ENCODE data around the gene AKAP8L.

Gene AKAP8L

DNA sequence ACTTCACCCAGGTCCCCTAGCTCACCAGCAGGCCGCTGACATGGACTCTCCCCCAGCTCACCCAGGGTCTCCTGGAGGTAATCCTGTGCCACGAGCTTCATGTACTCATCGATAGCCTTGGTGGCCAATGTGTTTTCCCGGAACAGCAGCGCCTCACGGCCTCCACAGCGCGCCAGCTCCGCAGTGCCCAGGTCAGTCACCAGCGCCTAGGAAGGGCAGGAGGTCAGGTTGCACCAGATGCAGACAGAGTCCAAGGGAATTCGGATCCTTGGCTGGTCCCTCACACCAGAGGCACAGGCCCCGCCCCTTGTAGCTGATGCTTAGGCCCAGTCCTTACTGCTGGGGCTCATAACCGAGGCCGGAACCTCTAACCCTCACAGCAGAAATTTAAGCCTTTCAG, 37.7 kb upstream of the AKAP8L start:
- no peak for DNase-seq (ENCODE audit: low read depth, low spot score)
- Histone ChIP-seq H3K27ac (ENCODE audit: low read length) (no peak overlapping the region), H3K36me3 (ENCODE audit: control insufficient read depth, insufficient read depth, low read length) (no peaks in the 10 kb centered on the region), H3K9me3 (ENCODE audit: control insufficient read depth, insufficient read depth, low read length) (no peaks in the 10 kb centered on the region), H3K4me1 (ENCODE audit: control insufficient read depth, insufficient read depth, low read length) (peaks cover 3% of the 10 kb centered on the region; the same call in 1 of the 2 replicates), H3K27me3 (ENCODE audit: control insufficient read depth, insufficient read depth, low read length) (peaks cover 12% of the 10 kb centered on the region), H3K4me3 (ENCODE audit: low read length) (no peak overlapping the region; the same call in 1 of the 2 replicates)
- no CpG with 5 or more reads among the region's 14 CpGs for WGBS (ENCODE audit: insufficient coverage, insufficient read length)

DNA sequence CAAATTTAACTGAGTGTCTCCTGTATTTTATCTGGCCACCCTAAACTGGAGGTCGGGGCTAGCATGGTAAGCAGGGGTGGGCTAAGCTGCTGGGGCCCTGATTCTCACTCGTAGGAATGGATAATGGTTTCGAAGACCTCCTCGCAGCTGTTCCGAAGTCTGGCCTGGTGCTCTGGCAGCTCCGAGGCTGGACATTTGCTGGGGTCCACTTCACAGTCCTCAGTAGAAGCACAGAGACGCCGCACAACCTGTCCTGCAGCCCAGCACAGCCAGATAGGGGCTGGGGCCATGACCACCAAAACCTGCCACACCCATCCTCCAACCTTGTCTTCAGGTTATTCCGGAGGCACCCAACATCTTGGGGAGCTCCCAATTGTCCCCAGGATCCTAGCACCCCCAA, 37.2 kb upstream of the AKAP8L start:
- Histone ChIP-seq H3K4me3 (ENCODE audit: low read length) (no peak overlapping the region), H3K27ac (ENCODE audit: low read length) (no peak overlapping the region), H3K9me3 (ENCODE audit: control insufficient read depth, insufficient read depth, low read length) (no peaks in the 10 kb centered on the region), H3K36me3 (ENCODE audit: control insufficient read depth, insufficient read depth, low read length) (no peaks in the 10 kb centered on the region), H3K27me3 (ENCODE audit: control insufficient read depth, insufficient read depth, low read length) (peaks cover 12% of the 10 kb centered on the region), H3K4me1 (ENCODE audit: control insufficient read depth, insufficient read depth, low read length) (peaks cover 3% of the 10 kb centered on the region; the same call in 1 of the 2 replicates)
- no peak for DNase-seq (ENCODE audit: low read depth, low spot score)
- WGBS (ENCODE audit: insufficient coverage, insufficient read length), result no CpG with 5 or more reads among the region's 9 CpGs

DNA sequence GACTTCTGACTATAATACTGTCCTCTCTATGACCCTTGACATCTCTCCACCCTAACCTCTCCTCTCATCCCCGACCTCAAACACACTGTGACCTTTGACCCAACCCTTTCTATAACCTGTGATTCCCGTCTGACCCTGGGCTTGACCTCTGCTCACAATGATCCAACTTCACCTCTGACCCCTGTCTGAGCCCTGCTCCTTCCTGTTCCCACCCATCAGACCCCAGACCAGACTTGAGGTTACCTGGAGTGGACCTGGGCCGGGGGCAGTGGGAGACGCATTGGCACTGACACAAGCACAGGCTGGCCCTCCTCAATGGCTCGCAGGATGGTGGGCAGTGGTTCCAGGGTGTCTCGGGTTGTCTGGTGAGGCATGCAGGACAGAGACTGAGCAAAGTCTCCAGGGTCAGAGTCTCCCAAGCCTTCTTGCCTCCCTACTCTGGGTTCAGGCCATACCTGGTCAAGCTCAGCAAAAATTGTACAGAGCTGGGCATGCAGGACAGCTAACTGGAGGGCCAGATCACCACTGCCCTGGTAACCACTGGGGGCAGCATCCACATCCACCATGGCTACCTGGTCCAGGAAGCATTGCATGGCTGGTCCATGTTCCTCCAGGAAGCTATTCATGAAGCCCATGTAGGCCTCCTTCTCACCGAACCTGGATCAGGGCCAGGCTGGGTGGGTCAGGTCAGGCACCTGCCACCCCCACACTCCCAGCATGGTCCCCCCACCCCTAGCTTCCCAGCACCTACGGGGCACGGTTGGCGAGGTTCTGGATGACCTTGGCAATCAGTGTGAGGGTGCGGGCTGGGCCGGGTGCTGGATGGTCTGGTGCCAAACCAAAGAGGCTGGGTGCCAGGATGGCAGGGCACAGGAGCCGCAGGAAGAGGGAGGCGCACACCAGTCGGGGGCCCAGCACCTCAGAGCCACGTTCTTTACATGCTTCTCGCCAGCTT, 35.4 kb upstream of the AKAP8L start:
- Histone ChIP-seq H3K9me3 (ENCODE audit: control insufficient read depth, insufficient read depth, low read length) (no peaks in the 10 kb centered on the region), H3K4me1 (ENCODE audit: control insufficient read depth, insufficient read depth, low read length) (peaks cover 3% of the 10 kb centered on the region), H3K36me3 (ENCODE audit: control insufficient read depth, insufficient read depth, low read length) (no peaks in the 10 kb centered on the region), H3K27me3 (ENCODE audit: control insufficient read depth, insufficient read depth, low read length) (peaks cover 12% of the 10 kb centered on the region), H3K4me3 (ENCODE audit: low read length) (no peak overlapping the region), H3K27ac (ENCODE audit: low read length) (no peak overlapping the region)
- 100% methylated on average over 1 of the region's 17 CpGs for WGBS (ENCODE audit: insufficient coverage, insufficient read length)
- DNase-seq (ENCODE audit: low read depth, low spot score), result no peak

DNA sequence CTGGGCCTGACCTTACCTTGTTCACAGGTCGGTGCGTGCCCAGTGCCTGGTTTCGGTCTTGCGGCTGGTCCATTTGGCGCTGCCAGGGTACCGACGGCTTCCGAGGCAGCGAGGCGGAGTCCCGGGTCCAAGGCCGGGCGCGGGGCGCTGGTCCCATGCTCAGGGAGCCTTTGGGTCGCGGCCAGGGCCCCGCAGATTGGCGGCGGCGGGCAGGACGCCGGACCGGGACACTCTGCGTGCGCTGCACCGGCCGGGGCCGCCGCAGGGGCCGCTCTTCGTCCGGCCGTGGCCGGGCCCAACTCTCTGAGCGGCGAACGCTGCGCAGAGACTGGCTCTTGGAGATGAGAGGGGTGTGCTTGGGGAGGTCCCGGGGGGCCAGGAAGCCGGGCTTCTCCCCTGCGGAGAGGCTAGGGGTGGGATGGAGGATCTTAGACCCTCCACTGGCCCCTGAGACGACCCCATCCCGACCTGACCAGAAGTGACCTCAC, 34.3 kb upstream of the AKAP8L start:
- H3K36me3 ChIP-seq (ENCODE audit: control insufficient read depth, insufficient read depth, low read length), result no peaks in the 10 kb centered on the region
- H3K4me1 ChIP-seq (ENCODE audit: control insufficient read depth, insufficient read depth, low read length), result peaks cover 5% of the 10 kb centered on the region
- peaks cover 8% of the 10 kb centered on the region for H3K27me3 ChIP-seq (ENCODE audit: control insufficient read depth, insufficient read depth, low read length)
- no peak overlapping the region; the same call in 1 of the 2 replicates for H3K4me3 ChIP-seq (ENCODE audit: low read length)
- no peaks in the 10 kb centered on the region for H3K9me3 ChIP-seq (ENCODE audit: control insufficient read depth, insufficient read depth, low read length)
- H3K27ac ChIP-seq (ENCODE audit: low read length), result no peak overlapping the region
- WGBS (ENCODE audit: insufficient coverage, insufficient read length), result no CpG with 5 or more reads among the region's 44 CpGs
- no peak for DNase-seq (ENCODE audit: low read depth, low spot score)

DNA sequence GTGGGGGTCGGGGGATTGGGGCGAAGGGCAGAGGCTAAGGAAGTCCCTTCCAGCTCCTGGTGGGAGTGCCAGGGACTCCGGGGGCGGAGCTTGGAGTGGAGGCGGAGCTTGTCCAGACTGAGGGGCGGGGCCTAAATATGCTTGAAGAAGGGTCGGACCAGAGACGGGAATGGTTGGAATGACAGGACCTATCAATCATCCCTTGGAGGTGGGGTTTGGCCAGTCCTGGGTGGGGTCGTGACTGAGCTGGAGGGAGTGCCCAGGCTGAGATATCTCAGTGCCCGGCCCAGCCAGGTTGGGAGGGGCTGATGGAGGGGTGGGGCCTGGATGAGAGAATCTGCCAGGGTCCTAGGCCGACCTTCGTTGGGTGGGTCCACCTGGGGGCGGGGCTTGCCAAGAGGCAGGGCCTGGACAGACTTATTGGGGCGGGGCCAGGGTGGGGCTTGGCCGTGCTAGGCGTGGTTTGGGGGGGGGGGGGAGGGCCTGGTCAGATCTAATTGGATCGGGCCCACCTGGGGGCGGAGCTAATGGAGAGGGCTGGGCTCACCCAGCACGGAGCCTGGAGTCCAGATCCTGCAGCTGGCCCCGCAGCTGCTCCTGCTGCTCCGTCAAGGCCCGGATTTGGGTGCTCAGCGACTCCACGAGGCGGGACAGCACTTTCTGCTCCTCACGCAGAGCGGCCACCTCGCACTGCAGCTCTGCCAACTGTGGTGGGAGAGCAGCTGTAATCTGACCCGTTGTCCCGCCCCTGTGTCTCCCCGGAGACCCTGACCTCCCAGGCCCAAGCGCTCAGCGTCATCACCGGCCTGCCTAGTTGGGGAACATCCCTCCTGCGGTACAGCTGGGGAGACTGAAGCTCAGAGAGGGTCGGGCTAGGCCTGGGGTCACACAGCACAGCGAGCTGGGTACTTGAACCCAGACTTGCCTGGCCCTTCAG, 33.6 kb upstream of the AKAP8L start:
- Histone ChIP-seq H3K27ac (ENCODE audit: low read length) (no peak overlapping the region), H3K36me3 (ENCODE audit: control insufficient read depth, insufficient read depth, low read length) (no peaks in the 10 kb centered on the region), H3K4me3 (ENCODE audit: low read length) (peak overlapping the region; percentile 18; the same call in 1 of the 2 replicates), H3K27me3 (ENCODE audit: control insufficient read depth, insufficient read depth, low read length) (peaks cover under 1% of the 10 kb centered on the region; the same call in 1 of the 2 replicates), H3K9me3 (ENCODE audit: control insufficient read depth, insufficient read depth, low read length) (no peaks in the 10 kb centered on the region), H3K4me1 (ENCODE audit: control insufficient read depth, insufficient read depth, low read length) (peaks cover 5% of the 10 kb centered on the region)
- DNase-seq (ENCODE audit: low read depth, low spot score), result peak; percentile 71
- no CpG with 5 or more reads among the region's 37 CpGs for WGBS (ENCODE audit: insufficient coverage, insufficient read length)

DNA sequence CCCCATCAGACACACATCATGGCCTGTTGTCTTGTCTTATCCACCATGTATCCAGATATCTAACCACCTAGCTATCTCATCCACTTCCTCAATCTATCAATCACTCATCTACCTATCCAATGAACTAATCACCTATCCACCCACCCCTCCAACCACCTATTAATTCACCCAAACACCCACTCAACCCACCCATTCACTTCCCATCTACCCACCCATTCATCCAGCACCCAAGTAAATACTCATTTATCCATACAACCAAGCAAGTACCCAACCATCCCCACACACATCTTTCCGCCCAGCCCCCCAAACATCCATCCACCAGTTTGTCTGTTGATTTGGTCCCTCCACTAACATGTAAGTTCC, 31.7 kb upstream of the AKAP8L start:
- DNase-seq (ENCODE audit: low read depth, low spot score), result no peak
- no peaks in the 10 kb centered on the region for H3K36me3 ChIP-seq (ENCODE audit: control insufficient read depth, insufficient read depth, low read length)
- H3K4me3 ChIP-seq (ENCODE audit: low read length), result peak overlapping the region; percentile 36; the same call in 1 of the 2 replicates
- no peaks in the 10 kb centered on the region for H3K9me3 ChIP-seq (ENCODE audit: control insufficient read depth, insufficient read depth, low read length)
- H3K27me3 ChIP-seq (ENCODE audit: control insufficient read depth, insufficient read depth, low read length), result no peaks in the 10 kb centered on the region
- no peak overlapping the region for H3K27ac ChIP-seq (ENCODE audit: low read length)
- peaks cover 5% of the 10 kb centered on the region for H3K4me1 ChIP-seq (ENCODE audit: control insufficient read depth, insufficient read depth, low read length)
- WGBS (ENCODE audit: insufficient coverage, insufficient read length), result no CpG with 5 or more reads among the region's 1 CpG

DNA sequence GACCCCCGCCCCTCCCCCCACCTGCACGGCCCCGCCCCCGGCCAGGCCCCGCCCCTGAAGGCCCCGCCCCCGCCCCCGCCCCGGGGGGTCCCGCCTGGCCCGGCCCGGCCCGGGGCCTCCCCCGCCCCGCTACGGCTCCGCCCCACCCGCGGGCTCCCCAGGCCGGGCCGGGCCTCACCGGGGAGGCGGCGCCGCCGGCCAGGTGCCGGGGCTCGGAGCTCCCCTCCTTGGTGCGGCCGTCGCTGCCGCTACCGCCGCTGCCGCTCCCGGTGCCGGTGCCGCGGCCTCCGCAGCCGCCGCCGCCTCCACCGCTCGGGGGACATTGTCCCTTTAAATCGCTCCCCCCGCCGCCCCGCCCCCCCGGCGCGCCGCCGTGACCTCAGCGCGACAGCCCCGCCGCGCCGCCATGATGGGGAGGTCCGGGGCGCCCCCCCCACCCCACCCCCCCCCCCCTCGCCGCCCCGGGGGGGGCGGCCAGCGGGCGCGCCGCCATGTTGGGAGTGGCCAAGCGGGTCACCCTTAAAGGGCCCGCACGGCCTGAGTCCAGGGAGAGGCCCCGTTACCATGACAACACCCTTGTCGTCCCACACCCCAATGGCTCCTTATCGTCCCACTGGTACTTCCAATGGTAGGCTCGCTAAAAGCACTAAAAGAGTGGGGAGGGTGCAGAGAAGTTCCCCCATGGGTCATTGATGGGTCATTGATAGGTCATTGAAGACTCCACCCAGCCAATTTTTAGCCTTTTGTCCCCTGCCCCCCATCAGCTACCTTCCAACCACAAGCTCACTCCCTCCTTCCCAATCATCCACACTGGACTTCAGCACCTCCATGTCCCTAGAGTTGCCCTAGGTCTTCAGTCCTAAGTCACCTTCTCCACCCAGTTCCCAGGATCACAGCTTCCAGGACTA, 31.1 kb upstream of the AKAP8L start, which contains the start of gene WIZ:
Gene WIZ, minus strand, starts transcription at position 337 of the 908 bp plus-strand sequence. CDS start 1,649 bp downstream, outside the sequence.
- no peaks in the 10 kb centered on the region for H3K9me3 ChIP-seq (ENCODE audit: control insufficient read depth, insufficient read depth, low read length)
- H3K27me3 ChIP-seq (ENCODE audit: control insufficient read depth, insufficient read depth, low read length), result no peaks in the 10 kb centered on the region
- no peak within 1 kb of the TSS for H3K27ac ChIP-seq (ENCODE audit: low read length)
- DNase-seq (ENCODE audit: low read depth, low spot score), result no peak
- no peaks in the 10 kb centered on the region for H3K36me3 ChIP-seq (ENCODE audit: control insufficient read depth, insufficient read depth, low read length)
- H3K4me1 ChIP-seq (ENCODE audit: control insufficient read depth, insufficient read depth, low read length), result peaks cover 5% of the 10 kb centered on the region
- no CpG with 5 or more reads among the region's 77 CpGs for WGBS (ENCODE audit: insufficient coverage, insufficient read length)
- H3K4me3 ChIP-seq (ENCODE audit: low read length), result peak within 1 kb of the TSS; percentile 57; the same call in 1 of the 2 replicates

DNA sequence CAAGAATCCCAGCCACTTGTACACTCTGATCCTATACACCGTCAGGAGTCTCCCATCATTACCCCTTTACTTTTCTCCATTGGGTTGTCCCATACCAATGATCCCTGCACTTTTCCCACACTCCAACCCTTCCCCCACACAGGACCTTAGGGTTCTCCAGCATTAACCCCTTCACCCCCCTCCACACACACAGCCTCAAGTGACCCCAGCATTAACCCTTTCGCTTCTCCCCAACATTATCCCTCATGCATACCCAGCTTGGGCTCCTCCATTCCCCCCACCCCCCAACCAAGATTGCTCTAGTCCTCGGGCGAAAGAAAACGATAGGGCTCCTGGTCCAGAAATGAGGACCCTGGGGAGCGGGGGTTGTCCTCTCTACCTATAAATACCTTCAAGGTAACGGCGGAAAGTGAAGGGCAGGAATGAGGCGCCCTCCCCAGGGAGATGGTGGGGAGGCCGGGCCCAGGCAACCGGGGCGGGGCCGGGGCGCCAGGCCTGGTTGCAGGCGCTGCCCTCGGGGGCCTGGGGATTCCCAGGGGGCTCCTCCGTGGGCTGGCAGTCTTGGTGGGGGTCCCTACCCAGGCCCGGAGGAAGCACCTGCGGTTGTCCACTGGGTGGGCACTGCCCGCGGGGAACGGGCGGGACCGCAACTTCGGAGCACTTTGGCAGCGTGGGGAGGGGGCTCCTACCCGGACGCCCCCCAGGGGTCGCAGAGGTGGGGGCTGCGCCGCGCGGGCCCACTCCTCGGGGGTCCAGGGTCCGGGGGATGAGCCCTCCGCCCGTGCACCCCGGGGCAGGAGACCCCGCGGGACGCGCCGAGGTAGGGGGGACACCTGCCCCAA, 30.2 kb upstream of the AKAP8L start:
- no CpG with 5 or more reads among the region's 43 CpGs for WGBS (ENCODE audit: insufficient coverage, insufficient read length)
- H3K27me3 ChIP-seq (ENCODE audit: control insufficient read depth, insufficient read depth, low read length), result no peaks in the 10 kb centered on the region
- H3K36me3 ChIP-seq (ENCODE audit: control insufficient read depth, insufficient read depth, low read length), result no peaks in the 10 kb centered on the region
- peak overlapping the region; percentile 36; the same call in 1 of the 2 replicates for H3K4me3 ChIP-seq (ENCODE audit: low read length)
- peaks cover 5% of the 10 kb centered on the region for H3K4me1 ChIP-seq (ENCODE audit: control insufficient read depth, insufficient read depth, low read length)
- H3K27ac ChIP-seq (ENCODE audit: low read length), result no peak overlapping the region
- DNase-seq (ENCODE audit: low read depth, low spot score), result no peak
- no peaks in the 10 kb centered on the region for H3K9me3 ChIP-seq (ENCODE audit: control insufficient read depth, insufficient read depth, low read length)
